ENCODE measurements around the gene NPL. TPM values are rescaled to one million over a fixed set of nuclear protein-coding genes. Genes with fewer than 3 reads are reported as not detected.

Gene NPL
- total RNA-seq, 3 donors from 2014 or later: 8.2 to 20.6 (median 19.3) TPM

GRCh38 chr1:182791281-182792179 lies 2.0 kb downstream of the NPL start:
- Histone ChIP-seq H3K4me1 (no peaks in the 10 kb centered on the region), H3K27me3 (no peaks in the 10 kb centered on the region), H3K36me3 (no peaks in the 10 kb centered on the region), H3K9me3 (no peaks in the 10 kb centered on the region), H3K27ac (no peak overlapping the region), H3K4me3 (no peak overlapping the region)
- no peak for DNase-seq (ENCODE audit: low spot score in 2 of 2)
- intact Hi-C loops (cut with DNase I; ENCODE audit: low total_unique reads): no loop called here
- TF ChIP-seq CTCF (IDR thresholded peaks at IDR 0.05): no peak
- TF ChIP-seq POLR2A (IDR thresholded peaks at IDR 0.05): no peak
- TF ChIP-seq POLR2AphosphoS5 (IDR thresholded peaks at IDR 0.05): no peak

- H3K36me3 ChIP-seq: no peaks in the 10 kb centered on the region
- intact Hi-C loops (cut with DNase I; ENCODE audit: low total_unique reads): no loop called here
- no peaks in the 10 kb centered on the region for H3K9me3 ChIP-seq
- no peaks in the 10 kb centered on the region for H3K27me3 ChIP-seq
- no peak overlapping the region for H3K27ac ChIP-seq
- no peak for DNase-seq (ENCODE audit: low spot score in 2 of 2)
- no peak overlapping the region for H3K4me3 ChIP-seq
- H3K4me1 ChIP-seq: no peaks in the 10 kb centered on the region
- TF ChIP-seq POLR2A (IDR thresholded peaks at IDR 0.05) (no peak), POLR2AphosphoS5 (IDR thresholded peaks at IDR 0.05) (no peak), CTCF (IDR thresholded peaks at IDR 0.05) (no peak)
Observed at GRCh38 chr1:182794091-182794490, 4.5 kb downstream of the NPL start.

GRCh38 chr1:182794676-182795201 lies 5.2 kb downstream of the NPL start:
- Histone ChIP-seq H3K27me3 (no peaks in the 10 kb centered on the region), H3K4me3 (no peak overlapping the region), H3K36me3 (no peaks in the 10 kb centered on the region), H3K27ac (no peak overlapping the region), H3K4me1 (no peaks in the 10 kb centered on the region), H3K9me3 (no peaks in the 10 kb centered on the region)
- no peak for TF ChIP-seq POLR2AphosphoS5 (IDR thresholded peaks at IDR 0.05)
- TF ChIP-seq CTCF (IDR thresholded peaks at IDR 0.05): no peak
- no peak for TF ChIP-seq POLR2A (IDR thresholded peaks at IDR 0.05)
- intact Hi-C loops (cut with DNase I; ENCODE audit: low total_unique reads): no loop called here
- no peak for DNase-seq (ENCODE audit: low spot score in 2 of 2)

GRCh38 chr1:182795563-182796228 lies 6.1 kb downstream of the NPL start:
- Histone ChIP-seq H3K4me1 (no peaks in the 10 kb centered on the region), H3K9me3 (no peaks in the 10 kb centered on the region), H3K27ac (no peak overlapping the region), H3K27me3 (no peaks in the 10 kb centered on the region), H3K36me3 (no peaks in the 10 kb centered on the region), H3K4me3 (no peak overlapping the region)
- intact Hi-C loops (cut with DNase I; ENCODE audit: low total_unique reads): no loop called here
- no peak for DNase-seq (ENCODE audit: low spot score in 2 of 2)
- TF ChIP-seq CTCF (IDR thresholded peaks at IDR 0.05) (no peak), POLR2AphosphoS5 (IDR thresholded peaks at IDR 0.05) (no peak), POLR2A (IDR thresholded peaks at IDR 0.05) (no peak)
